Ecto neural progenitor cell (in vitro differentiated cells): ENCODE results near the gene TNIP1.

Source experiments
- DNase-seq: peaks from one replicate; pipeline ENCODE4 v3.0.0-alpha.2; 2018; ENCODE audit warnings: low spot score

The TNIP1 gene

DNA sequence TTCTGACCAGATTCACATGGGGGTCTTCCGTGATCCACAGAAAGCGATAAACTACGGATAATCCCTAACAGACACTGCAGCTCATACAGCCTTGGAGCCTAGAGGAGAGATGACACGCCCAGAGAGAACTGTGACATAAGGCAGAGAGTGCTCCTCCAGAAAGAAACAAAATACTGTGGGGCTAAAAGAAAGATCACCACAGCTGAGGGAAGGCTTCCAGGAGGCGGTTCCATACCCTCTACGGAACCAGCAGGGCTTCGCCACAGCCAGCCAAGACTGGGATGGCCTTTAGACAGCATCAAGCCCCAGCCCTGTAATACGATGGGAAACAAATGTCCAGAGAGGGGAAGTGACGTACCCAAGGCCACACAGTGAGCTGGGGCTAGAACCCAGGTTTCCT, 41.2 kb downstream of the TNIP1 start:
- no peak for DNase-seq

DNA sequence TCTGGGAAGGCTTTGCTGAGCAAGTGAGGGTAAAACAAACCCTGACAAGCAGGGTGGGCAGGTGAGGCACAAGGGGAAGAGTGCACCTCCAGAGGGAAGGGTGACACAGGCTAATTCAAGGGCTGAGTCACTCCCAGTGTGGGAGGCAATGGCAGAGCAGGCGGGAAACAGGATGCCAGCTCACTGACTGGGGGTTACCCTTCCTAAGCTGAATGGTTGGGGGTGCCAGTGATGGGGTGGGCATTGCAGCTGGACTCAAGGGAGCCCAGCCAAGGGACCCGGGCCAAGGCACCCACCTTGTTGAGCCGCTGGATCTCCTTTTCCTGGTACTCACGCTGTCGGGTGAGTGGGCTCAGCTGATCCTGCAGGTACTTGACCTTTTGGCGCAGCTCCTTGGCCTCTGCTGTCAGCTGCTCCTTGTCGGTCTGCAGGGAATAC, 42.0 kb downstream of the TNIP1 start:
- DNase-seq, result no peak

DNA sequence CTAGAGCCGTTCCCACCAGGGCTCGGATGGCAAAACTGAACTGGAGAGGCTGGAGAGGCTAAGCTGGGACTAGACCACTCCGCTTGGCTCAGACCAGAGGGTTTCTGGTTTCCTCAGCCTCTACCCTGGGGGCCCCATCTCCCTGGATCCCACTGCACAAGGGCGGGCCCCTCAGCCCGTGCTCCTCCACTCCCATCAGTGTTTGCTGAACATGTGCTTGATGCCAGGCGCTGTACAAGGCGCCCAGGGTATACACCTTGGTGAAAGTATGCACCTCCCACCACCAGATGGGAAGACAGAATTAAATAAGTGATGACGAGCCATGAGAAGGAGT, 42.5 kb downstream of the TNIP1 start:
- DNase-seq, result no peak

DNA sequence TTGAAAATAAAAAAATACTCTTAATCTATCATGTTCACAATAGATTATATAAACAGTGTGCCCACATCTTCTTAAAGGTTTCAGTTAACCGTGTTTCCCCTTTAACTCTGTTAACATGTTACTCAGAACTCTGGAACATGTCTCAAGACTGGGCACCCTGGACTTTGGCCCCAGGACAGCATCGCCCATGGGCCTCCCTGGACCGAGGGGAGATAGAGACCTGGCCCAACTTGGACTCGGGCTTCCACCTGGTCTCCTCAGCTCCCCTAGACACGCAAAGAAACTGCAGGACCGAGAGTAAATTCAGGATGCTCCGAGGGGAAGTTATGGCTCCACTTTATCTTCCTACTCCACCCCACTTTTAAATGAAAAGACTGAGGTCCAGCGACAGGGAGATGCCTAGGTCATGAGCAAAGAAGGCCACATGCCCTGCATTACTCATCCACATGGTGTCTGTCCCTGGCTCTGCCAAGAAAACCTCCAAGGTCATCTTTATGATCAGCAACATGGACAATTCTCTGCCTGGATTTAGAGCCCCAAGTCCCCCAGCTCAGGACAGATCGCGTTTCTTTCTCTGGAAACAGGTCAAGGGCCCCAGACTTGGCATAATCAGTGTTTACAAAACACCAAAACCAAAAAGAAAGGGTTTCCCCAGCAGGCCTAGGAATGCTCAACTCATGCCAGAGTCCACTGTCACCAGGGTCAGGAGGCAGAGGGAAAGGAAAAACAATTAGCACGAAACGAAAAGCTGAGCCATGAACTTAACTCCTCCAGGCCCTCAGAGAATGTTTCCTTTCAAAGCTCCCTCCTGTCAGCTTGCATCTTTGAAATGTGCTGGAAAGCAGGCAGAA, 43.0 kb downstream of the TNIP1 start:
- no peak for DNase-seq

DNA sequence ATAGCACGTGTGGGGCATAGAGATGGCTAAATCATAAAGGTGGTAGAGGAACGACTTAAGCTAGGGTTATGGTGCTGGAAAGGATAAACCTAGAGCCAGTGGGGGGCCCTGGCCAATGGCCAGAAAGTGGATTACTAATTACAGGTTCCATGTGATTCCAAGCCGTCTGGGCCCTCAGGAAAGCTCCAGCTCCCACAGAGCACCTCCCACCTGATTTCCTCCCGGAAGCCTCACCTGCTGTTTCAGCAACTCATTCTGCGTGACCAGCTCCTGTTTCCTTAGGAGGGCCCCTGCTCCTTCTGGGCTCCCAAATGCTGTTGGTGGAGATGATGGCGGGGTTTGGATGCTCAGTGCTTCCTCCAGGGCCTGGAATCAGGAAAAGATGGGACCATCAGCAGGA, 44.3 kb downstream of the TNIP1 start:
- DNase-seq, result no peak

DNA sequence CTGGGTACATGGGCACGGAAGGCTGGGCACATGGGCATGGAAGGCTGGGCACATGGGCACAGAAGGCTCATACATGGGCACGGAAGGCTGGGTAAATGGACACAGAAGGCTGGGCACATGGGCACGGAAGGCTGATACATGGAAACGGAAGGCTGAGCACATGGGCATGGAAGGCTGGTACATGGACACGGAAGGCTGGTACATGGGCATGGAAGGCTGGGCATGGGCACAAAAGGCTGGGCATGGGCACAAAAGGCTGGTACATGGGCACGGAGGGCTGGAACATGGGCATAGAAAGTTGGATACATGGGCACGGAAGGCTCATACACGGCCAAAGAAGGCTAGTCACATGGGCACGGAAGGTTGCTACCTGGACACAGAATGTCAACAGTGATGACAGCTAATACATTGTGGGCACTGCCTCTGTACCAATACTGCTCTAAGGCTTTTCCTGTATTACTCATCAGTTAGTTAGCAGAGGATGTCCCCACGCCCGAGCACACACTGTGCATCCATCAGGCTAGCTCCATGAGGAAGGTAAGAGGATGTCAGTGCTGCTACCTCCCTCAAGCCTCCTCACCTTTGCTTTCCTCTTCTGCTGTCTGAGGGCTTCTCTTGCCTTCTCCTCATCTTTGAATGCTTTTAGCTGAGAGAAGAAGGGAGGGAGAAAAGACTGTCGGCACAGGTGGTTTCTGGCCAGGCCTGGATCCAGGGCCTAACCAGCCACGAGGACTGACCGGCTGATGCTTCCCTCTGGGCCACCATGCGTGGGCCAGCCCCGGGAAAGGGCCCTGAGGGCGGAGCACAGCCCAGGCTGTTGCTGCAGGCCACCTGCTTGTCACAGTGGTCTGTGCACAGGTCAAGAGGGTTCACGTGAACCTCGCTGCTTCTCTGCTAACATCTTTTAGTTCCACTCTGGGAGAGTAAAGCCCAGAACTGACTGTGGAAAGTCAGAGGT, 46.1 kb downstream of the TNIP1 start:
- no peak for DNase-seq

DNA sequence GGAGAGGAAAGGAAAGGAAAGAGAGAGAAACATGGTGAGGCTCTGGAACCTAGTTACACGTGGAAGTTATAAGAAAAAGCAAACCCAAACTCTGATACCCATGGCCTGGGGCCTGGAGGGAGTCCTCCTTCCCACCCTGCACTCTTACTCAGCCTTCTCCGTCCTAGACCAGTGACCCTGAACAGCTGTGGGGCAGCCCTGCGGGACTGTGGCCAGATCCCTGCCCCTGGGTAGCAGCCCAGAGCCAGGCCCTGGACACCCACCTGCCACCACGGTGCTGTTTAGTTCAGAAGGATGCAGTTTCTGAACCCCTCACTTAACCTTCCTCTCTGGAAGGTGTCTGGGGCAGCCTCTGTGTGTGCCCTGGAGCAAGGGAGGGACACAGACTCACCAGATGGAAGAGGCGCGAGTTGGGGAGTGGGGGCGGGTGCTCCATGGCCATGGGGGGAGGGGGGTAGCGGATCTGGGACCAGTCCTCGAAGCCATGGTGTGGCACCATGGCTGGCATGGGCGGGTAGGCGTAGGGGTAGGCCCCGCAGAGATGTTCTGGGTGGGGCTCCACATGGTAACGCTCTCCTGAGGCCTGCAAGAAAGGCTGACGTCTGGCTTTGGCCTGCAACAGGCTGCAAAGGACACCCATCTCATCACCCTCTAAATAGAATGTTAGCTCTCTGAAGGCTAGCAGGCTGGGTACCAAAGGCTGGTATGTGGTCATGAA, 47.5 kb downstream of the TNIP1 start:
- DNase-seq, result no peak

DNA sequence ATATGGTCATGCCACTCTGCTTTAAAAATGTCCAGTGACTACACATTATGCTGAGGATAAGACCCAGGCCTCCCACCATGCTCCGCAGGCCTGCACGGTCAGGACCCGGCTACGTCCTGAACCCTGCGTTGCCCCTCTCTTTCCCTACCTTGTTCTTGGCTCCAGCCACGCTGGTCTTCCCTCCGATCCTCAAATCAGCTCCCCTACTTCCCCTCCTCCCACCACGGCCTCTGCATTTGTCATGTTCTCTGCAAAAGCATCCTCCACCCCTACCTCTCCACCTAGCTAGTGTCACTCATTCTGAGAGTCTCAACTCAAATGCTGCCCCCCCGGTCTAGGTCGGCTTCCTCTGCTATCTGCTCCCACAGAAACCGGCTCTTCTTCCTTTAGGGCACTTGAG, 49.3 kb downstream of the TNIP1 start:
- DNase-seq, result no peak

DNA sequence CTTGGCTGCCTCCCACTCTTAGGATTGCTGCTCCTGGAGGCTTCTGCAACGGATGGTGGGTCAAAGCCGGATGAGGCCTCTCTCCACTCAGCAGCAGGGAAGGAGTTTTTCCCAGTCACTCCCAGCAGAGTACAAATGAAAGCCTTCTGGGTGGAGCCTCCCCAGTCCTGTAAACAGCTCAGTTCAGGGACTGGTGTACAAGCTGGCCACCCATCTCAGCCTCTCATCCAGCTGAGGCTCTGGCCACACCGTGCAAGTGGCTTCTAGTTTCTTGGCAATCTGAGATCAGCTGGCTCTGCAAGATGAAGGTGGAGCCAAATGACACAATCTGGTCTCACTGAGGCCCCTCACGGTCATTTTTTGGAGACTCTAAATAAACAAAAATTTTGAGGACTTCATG, 50.5 kb downstream of the TNIP1 start:
- no peak for DNase-seq

DNA sequence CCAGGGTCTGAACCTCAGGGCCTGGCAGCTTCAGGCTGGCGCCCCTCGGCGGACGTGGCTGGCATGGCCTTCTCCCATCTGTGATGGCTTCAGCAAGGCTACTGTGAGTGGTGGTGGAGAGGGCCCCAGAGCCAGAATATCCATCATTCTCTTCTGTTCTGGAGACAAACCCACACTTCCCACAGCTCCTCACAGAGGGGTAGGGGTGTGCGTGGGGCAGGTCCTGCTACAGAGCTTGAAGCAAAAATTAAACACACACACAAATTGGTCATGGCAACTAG, 50.8 kb downstream of the TNIP1 start:
- no peak for DNase-seq

DNA sequence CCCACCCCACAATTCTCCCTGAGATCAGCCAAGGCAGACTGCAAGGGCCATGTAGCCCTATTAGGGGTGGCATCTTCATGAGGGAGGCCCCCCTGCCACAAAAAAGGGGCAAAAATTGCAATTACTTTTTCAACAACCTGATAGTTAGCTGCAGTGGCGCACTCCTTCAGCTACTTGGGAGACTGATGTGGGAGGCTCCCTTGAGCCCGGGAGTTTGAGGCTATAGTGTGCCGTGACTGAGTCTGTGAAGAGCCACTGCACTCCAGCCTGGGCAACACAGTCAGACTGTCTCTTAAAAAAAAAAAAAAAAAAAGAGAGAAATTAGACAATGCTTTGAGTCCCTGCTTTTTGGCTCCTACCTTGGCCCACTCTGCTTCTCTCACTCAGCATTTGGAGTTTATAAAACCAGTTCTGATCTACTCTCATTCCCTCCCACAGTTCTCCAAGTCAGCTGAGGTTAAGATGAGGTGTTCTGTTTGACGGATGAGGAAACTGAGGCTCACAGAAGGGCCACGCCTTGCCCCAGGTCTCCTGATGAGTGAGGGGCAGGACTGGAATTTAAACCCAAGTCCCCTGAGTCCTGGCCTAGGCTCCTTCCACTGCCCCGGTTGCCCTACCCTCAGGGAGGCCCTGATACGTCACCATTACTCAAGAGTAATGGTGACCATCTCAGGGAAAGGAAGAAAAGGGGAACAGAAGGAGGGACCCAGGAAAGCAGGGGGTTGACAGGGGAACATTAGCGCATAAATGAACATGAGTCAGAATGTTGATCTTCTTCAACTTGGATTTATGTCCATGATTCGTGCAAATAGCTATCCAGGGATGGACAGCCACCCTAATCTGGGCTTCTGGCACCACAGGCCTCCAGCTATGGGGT, 51.4 kb downstream of the TNIP1 start:
- no peak for DNase-seq

DNA sequence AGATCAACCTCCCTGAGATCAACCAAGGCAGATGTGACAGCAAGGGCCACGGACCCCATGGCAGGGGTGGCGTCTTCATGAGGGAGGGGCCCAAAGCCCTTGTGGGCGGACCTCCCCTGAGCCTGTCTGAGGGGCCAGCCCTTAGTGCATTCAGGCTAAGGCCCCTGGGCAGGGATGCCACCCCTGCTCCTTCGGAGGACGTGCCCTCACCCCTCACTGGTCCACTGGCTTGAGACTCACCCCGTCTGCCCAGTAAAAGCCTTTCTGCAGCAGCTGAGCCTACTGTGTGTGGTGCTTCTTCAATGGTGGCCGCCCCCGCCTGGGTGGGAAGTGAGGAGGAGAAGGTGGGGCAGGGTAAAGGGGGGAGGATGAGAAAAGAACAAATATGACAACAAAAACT, 52.1 kb downstream of the TNIP1 start:
- DNase-seq, result no peak

DNA sequence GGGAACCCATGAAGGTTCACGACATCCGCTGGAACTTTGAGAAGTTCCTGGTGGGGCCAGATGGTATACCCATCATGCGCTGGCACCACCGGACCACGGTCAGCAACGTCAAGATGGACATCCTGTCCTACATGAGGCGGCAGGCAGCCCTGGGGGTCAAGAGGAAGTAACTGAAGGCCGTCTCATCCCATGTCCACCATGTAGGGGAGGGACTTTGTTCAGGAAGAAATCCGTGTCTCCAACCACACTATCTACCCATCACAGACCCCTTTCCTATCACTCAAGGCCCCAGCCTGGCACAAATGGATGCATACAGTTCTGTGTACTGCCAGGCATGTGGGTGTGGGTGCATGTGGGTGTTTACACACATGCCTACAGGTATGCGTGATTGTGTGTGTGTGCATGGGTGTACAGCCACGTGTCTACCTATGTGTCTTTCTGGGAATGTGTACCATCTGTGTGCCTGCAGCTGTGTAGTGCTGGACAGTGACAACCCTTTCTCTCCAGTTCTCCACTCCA, 52.8 kb downstream of the TNIP1 start:
- DNase-seq, result no peak

DNA sequence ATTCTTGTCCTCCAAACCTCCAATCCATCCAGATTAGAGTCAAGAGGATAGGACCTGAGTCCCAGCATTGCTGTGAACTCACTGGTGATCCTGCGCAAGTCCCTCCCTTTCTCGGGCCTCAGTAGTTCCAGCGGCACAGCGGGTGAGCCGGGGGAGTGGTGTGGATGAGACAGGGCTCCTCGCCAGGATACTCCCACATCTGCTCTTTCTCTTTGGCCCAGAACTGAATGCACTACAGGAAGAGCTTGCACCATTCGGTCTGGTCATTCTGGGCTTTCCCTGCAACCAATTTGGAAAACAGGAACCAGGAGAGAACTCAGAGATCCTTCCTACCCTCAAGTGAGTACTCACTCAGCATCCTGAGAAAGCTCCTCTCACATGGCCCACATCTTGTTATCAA, 54.2 kb downstream of the TNIP1 start:
- no peak for DNase-seq

DNA sequence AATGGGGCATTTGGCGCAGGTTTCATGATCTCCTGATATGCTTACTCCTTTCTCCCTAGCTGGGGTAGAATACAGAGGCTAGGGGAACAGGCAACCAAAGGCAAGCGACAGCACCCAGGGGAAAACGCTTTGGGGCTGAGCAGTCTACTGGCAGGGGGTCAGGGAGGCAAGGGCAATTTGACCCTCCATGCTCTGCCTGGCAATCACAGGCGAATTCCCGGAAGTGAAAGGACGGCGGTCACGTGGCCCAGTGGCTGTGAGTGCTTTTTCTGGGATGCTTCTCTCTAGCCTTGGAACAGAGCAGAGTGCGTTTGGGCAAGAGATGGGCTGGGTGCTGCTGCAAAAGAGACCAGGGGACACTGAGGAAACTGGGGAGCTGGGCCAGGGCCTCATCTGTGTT, 54.7 kb downstream of the TNIP1 start:
- DNase-seq, result no peak

DNA sequence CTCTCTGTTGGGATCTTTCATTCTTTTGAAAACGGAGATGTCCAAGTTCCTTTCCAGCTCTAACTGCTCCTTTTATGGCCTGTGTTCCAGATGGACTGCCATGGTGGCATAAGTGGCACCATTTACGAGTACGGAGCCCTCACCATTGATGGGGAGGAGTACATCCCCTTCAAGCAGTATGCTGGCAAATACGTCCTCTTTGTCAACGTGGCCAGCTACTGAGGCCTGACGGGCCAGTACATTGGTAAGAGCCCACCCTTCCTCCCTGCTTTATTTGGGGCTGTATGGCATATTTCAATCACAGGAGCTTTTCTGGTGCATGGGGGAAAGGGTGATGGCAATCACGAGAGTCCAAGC, 55.6 kb downstream of the TNIP1 start:
- no peak for DNase-seq

DNA sequence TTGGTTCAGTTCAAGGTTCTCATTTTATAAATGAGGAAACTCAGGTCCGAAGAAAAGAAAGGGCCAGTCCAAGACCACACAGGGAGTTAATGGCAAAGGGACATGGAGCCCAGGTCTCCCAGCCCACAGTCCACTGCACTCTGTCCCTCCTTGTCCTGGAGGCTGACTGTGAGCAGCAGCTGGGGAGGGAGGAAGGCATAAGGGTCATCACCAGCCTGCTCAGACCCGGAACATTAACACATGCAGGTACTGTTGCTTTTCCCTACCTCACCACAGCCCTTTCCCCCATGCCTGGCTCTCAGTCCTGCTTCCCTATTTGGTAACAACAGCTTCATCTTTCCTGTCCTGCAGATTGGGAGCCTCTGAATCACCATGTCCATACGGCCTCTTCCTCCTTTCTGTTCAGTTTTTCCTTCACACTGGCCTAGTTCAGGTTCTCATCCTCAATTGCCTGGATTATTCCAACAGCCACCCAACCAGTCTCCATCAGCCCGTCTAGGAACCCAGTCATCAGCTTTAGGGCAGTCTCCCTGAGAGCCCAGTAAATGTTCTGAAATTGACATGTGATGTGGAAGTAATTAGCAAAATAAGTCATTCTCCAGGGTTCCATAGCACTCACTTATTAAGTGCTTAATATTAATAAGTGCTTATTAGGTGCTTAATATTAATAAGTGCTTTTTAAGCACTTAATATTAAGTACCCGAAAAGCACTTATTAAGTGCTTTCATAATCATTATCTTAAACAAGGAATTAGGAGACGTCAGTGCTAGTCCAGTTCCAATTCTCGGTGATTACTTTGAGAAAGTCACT, 56.2 kb downstream of the TNIP1 start:
- DNase-seq, result no peak

DNA sequence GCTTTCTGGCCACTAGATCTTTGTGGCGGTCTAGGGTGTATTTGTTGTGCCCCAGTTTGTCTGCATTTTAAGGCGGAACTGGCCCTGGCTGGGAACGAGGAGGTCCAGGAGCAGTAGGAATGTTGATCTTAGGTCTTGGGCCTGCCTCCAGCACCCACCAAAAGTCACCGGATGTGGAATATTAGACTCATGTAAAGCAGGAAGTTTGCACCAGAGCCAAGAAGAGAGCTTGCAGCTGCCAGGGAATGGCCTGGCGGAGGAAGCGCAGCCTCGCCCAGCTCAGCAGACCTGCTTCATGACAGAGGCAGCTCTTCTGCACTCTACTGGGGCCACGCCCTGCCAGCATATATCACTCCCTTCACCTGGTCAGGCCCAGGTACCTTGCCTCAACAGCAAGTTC, 57.2 kb downstream of the TNIP1 start:
- no peak for DNase-seq

DNA sequence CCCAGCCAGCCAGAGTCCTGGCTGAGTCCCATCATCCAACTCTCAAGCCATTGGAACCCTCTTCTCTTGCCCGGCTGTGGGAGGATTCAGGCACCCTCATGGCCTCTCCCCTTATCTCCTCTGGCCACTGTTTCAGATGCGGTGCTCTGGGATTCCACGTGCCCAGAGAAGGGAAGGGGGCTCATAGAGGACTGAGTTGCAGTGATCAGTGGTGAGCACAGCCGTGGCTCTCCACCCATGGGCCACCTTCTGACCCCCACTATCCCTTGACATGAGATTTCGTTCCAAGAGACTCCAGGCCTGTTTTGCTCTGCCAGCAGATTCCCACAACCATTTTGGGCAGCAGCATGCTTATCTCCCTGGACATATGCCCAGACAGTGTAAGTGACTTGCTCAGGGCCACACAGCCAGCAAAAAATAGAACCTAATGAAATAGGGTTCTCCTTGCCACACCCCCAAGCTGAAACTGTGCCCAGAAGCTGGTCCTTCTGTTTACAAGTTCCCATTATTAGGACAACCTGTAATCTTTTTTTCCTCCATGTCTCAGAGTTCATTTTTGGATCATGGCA, 57.7 kb downstream of the TNIP1 start:
- no peak for DNase-seq

DNA sequence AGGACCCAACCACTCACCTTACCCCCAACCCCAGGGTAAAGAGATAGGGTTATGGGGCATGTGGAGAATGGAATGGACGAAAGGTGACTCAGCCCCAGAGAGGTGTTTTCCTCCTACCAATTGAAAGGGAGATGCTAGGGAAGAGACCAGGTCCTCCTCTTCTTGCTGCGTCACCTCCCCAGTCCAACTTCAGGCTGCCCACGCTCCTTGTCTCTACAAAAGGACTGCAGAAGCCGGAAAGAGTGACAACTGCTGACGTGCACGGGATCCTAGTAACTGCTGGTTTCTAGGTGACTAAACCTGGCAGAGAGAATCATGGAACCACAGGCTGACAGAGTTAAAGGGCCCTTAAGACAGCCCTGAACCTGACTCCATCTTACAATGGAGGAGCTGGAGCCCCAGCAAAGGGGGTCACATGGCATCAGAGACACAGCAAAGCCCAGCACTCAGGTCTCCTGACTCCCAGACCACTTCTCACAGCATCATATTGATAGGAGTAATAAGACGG, 58.3 kb downstream of the TNIP1 start:
- DNase-seq, result no peak
